SU-DHL-6 (cell line): Measurements from ENCODE around the gene PPP6C.

Experiments
- EZH2phosphoT487 ChIP-seq: fragments of 200-600 bp; sonication (generic), shearing (Covaris generic); conservative IDR thresholded peaks from 2 replicates; pipeline ENCODE4 v1.6.1; 2018; ENCODE audit warnings: mild to moderate bottlenecking, antibody characterized with exemption, low read length, moderate library complexity, mixed read lengths
- TF ChIP-seq, protein P1 (sequence below): fragments of 200-600 bp; sonication (generic); IDR thresholded peaks from one replicate; pipeline ENCODE4 v1.5.1; 2017; ENCODE audit warnings: antibody characterized with exemption, mild to moderate bottlenecking, low read length, moderate library complexity; ENCODE audit not compliant: insufficient read depth, poor library complexity, severe bottlenecking

- TF ChIP-seq, protein P1, sequence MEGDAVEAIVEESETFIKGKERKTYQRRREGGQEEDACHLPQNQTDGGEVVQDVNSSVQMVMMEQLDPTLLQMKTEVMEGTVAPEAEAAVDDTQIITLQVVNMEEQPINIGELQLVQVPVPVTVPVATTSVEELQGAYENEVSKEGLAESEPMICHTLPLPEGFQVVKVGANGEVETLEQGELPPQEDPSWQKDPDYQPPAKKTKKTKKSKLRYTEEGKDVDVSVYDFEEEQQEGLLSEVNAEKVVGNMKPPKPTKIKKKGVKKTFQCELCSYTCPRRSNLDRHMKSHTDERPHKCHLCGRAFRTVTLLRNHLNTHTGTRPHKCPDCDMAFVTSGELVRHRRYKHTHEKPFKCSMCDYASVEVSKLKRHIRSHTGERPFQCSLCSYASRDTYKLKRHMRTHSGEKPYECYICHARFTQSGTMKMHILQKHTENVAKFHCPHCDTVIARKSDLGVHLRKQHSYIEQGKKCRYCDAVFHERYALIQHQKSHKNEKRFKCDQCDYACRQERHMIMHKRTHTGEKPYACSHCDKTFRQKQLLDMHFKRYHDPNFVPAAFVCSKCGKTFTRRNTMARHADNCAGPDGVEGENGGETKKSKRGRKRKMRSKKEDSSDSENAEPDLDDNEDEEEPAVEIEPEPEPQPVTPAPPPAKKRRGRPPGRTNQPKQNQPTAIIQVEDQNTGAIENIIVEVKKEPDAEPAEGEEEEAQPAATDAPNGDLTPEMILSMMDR, result no peak
- no peak for TF ChIP-seq EZH2phosphoT487
These were observed 42.1 kb downstream of the PPP6C start for GRCh38 chr9:125147401-125147951.
